IMR-90 (cell line): Measurements from ENCODE around the gene HDAC10.

Source experiments
- MAFK ChIP-seq: IDR thresholded peaks from 2 replicates; pipeline ENCODE4 v1.6.1; 2012; ENCODE audit warnings: low read depth, low read length, improper control_type of control experiment
- TF ChIP-seq, protein P1 (sequence below): conservative IDR thresholded peaks from 2 replicates; pipeline ENCODE4 v1.5.1; 2012; ENCODE audit warnings: mild to moderate bottlenecking, low read depth, low read length, improper control_type of control experiment

DNA sequence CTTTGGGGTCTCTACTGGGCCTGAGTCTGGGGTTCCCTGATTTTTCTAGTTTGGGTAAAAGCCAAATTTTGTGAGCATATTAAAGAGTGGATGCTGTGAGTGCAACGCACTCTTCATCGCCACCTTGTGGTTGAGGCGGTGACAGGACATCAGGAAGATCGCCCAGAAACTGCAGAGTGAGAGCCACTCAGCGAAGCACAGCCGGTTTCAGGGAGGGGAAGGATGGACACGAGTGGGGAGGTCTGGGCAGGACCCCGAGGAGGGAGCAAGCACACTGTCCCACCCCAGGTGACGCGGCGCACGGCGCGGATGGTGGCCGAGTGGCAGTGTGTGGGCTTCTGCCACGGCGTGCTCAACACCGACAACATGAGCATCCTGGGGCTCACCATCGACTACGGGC lies 41.2 kb downstream of the HDAC10 start:
- TF ChIP-seq, protein P1, sequence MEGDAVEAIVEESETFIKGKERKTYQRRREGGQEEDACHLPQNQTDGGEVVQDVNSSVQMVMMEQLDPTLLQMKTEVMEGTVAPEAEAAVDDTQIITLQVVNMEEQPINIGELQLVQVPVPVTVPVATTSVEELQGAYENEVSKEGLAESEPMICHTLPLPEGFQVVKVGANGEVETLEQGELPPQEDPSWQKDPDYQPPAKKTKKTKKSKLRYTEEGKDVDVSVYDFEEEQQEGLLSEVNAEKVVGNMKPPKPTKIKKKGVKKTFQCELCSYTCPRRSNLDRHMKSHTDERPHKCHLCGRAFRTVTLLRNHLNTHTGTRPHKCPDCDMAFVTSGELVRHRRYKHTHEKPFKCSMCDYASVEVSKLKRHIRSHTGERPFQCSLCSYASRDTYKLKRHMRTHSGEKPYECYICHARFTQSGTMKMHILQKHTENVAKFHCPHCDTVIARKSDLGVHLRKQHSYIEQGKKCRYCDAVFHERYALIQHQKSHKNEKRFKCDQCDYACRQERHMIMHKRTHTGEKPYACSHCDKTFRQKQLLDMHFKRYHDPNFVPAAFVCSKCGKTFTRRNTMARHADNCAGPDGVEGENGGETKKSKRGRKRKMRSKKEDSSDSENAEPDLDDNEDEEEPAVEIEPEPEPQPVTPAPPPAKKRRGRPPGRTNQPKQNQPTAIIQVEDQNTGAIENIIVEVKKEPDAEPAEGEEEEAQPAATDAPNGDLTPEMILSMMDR, result peak; percentile 83
- no peak for TF ChIP-seq MAFK
